NT2/D1 (cell line): ENCODE results near the gene TOMM6.

Experiments
- DNase-seq: peaks from one replicate; pipeline ENCODE4 v3.0.0-alpha.2; 2011; ENCODE audit warnings: low read depth, low spot score
- H3K27me3 ChIP-seq: 2 replicates; pipeline ENCODE4 v1.6.0; 2011; ENCODE audit warnings: mild to moderate bottlenecking; ENCODE audit not compliant: insufficient read length, insufficient read depth
- H3K36me3 ChIP-seq: 2 replicates; pipeline ENCODE4 v1.6.1; 2011; ENCODE audit warnings: mild to moderate bottlenecking, low read length, mixed read lengths; ENCODE audit not compliant: insufficient read depth, insufficient read length
- H3K4me1 ChIP-seq: 2 replicates; pipeline ENCODE4 v1.5.1; 2011; ENCODE audit not compliant: insufficient read depth, insufficient read length
- H3K4me3 ChIP-seq: 2 replicates; pipeline ENCODE4 v1.5.1; 2011; ENCODE audit warnings: low read depth; ENCODE audit not compliant: insufficient read length
- H3K9ac ChIP-seq: 2 replicates; pipeline ENCODE4 v1.6.0; 2011; ENCODE audit warnings: low read depth; ENCODE audit not compliant: insufficient read length
- H3K9me3 ChIP-seq: 2 replicates; pipeline ENCODE4 v1.5.1; 2011; ENCODE audit warnings: mild to moderate bottlenecking, low read length; ENCODE audit not compliant: insufficient read depth
- SUZ12 ChIP-seq: IDR thresholded peaks from 2 replicates; pipeline ENCODE4 v1.6.1; 2011; ENCODE audit not compliant: insufficient read length, insufficient read depth; ENCODE audit errors: extremely low read depth
- YY1 ChIP-seq: IDR thresholded peaks from 2 replicates; pipeline ENCODE4 v1.6.1; 2011; ENCODE audit not compliant: insufficient read length, insufficient read depth
- ZNF274 ChIP-seq: IDR thresholded peaks from 2 replicates; pipeline ENCODE4 v1.6.1; 2011; ENCODE audit warnings: mild to moderate bottlenecking, low read depth, low read length

Gene TOMM6

DNA sequence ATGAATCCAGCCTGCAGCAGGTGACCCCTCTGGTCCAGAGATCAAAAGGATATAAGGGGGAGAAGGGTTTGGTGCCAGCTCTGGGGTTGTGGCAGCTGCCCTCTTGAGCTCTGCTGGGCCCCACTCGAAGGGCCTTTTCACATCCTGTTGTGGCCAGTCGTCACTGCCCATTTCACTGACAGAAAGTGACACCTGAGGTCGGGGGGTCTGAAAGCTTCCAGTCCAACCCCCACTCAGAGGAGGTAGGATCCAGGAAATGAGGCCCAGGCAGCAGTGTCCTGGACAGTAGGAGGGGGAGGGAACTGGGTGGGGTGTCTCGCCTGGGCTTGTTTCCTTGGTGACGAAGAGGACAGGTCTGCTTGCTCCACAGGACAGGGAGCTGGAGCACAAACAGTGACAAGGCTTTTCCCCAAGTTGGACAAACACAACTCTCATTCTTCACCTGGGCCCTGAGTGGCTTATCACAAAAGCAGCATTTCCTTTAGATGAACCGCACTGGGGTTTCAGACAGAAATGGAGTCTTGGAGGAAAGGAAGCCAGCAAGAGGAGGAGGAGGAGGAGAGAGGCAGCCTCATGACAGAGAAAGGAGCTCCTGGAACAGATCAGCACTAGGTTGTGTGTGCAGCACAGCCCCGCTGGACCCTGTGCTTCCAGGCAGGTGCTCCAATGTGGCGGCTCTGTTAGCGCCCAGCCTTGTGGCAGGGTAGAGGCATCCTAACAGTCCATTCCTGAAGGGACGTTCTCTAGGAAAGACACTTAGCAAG is 18.8 kb upstream of the TOMM6 start:
- no peaks in the 10 kb centered on the region for H3K9me3 ChIP-seq
- TF ChIP-seq ZNF274 (no peak), SUZ12 (no peak), YY1 (no peak)
- no peaks in the 10 kb centered on the region for H3K27me3 ChIP-seq
- peaks cover 26% of the 10 kb centered on the region for H3K36me3 ChIP-seq
- H3K4me1 ChIP-seq: peaks cover 4% of the 10 kb centered on the region
- no peak for DNase-seq
- H3K9ac ChIP-seq: no peak overlapping the region
- no peak overlapping the region for H3K4me3 ChIP-seq

DNA sequence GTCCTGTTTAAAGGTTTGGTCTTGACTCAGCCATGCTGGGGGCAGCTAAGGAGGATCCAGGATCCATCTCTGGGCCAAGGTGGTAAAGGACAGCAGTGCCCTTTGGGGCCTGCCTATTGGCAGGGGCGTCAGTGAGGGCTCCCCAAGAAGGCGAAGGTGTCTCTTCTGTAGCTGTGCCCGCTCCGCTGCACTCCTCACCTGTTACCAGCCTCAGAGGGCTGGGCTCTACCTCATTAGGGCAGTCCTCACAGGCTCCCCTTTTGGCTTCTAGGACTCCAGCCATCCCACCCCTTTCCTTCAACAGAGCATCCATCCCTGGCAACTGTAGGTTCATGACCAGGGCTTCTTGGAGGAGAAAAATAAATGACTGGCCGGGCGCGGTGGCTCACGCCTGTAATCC is 18.1 kb upstream of the TOMM6 start:
- no peaks in the 10 kb centered on the region for H3K27me3 ChIP-seq
- H3K36me3 ChIP-seq: peaks cover 29% of the 10 kb centered on the region
- H3K9me3 ChIP-seq: no peaks in the 10 kb centered on the region
- DNase-seq: no peak
- peaks cover under 1% of the 10 kb centered on the region for H3K4me1 ChIP-seq
- TF ChIP-seq SUZ12 (no peak), ZNF274 (no peak)
- H3K9ac ChIP-seq: no peak overlapping the region
- H3K4me3 ChIP-seq: no peak overlapping the region

DNA sequence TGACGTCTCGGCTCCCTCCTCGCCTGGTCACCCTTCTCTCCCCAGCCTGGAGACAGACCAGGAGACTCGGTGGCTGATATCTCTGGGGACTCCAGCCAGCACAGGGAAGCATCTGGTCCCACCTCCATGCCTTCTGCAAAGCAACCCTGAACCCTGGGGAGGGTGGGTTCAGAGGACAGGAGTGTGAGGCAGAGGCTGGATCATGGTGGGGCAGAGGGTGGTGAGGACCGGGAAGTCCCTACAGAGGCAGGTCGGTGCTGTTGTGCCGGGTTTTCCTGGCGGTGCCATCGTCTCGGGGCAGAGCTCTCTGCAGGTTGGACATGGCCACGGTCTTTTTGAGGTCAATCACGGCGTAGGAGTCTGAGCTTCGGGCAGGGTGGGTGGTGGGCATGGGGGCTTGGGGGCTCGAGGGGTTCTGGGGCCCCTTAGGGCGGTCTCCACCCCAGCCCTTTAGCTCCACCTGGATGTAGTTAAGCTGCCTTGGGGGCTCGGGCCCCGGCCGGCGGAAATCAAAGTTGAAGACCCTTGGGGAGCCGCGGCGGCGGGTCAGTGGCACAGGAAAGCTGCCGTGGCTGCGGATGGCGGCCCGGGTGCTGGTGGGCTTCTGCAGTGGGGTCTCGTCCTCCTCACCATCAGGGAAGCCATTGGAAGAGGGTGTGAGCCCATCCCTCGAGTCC is 17.0 kb upstream of the TOMM6 start:
- H3K27me3 ChIP-seq: no peaks in the 10 kb centered on the region
- no peak overlapping the region for H3K9ac ChIP-seq
- no peak for DNase-seq
- no peak overlapping the region for H3K4me3 ChIP-seq
- TF ChIP-seq ZNF274 (no peak), YY1 (no peak)
- no peaks in the 10 kb centered on the region for H3K9me3 ChIP-seq
- no peaks in the 10 kb centered on the region for H3K4me1 ChIP-seq
- peaks cover 39% of the 10 kb centered on the region for H3K36me3 ChIP-seq

DNA sequence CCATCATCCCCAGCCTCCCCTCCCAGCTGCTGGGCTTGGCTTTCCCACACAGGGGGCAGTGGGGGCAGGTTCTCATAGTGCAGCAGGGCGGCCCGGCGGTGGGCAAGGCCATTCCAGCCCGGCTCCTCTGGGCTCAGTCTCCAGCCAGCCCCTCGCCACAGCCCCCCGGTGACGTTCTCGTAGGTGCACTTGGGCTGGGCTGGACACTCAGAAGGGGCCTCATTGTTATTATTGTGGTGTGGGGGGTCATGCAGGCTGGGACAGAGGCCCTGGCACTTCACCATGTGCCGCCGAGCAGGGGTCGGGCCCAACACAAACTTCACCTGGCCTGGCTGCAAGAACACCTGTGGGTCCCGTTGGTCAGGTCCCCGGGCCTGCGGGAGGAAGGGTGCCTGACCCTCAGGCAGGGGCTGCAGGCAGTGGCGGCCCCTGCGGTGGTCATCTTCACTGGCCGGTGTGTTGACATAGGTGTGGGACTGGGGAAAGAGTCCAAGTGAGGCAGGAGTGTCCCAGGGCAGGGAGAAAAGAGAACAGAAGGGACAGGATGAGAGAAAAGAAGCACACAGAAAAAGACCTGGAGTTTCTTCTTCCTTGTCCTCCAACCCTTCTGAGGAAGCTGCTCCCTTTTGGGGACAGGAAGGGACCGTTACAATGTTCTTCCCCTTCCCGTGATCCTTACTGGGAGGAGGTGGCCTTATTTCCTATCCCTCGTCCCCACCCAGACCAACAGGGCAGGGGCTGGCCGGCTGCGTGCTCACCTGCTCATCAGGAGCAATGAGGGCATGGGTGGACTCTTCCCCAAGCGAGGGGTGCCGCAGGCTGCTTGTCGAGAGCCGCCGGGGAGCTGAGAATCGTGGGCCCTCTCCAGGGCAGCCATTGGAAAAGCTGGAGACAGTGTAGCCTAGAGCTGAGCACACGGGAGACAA is 16.2 kb upstream of the TOMM6 start:
- TF ChIP-seq ZNF274: no peak
- TF ChIP-seq SUZ12: no peak
- no peak for TF ChIP-seq YY1
- no peaks in the 10 kb centered on the region for H3K27me3 ChIP-seq
- peaks cover 40% of the 10 kb centered on the region for H3K36me3 ChIP-seq
- H3K4me3 ChIP-seq: no peak overlapping the region
- DNase-seq: no peak
- H3K9ac ChIP-seq: no peak overlapping the region
- no peaks in the 10 kb centered on the region for H3K9me3 ChIP-seq
- H3K4me1 ChIP-seq: no peaks in the 10 kb centered on the region

DNA sequence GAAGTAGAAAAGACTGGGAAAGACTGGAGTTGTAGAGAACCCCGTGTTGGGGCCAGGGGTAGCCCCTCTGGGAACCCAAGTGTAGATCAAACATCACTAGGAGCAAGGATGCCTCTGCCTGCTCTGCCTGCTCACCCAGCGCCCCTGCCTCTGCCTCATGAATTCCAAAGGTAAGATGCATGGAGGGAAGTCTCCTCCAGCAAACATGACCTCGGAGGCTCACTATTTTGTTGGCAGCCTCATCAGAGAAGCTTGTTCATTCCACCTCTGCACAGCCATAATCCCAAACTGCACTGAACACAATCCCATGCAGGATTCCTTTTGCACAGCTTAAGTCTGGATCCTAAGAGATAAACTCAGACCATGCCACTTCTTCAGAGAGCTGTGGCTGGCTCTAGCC is 12.7 kb upstream of the TOMM6 start:
- H3K4me3 ChIP-seq: no peak overlapping the region
- peaks cover 48% of the 10 kb centered on the region for H3K36me3 ChIP-seq
- no peak for DNase-seq
- H3K9ac ChIP-seq: no peak overlapping the region
- no peaks in the 10 kb centered on the region for H3K9me3 ChIP-seq
- TF ChIP-seq ZNF274: no peak
- TF ChIP-seq SUZ12: no peak
- TF ChIP-seq YY1: no peak
- H3K27me3 ChIP-seq: no peaks in the 10 kb centered on the region
- no peaks in the 10 kb centered on the region for H3K4me1 ChIP-seq

DNA sequence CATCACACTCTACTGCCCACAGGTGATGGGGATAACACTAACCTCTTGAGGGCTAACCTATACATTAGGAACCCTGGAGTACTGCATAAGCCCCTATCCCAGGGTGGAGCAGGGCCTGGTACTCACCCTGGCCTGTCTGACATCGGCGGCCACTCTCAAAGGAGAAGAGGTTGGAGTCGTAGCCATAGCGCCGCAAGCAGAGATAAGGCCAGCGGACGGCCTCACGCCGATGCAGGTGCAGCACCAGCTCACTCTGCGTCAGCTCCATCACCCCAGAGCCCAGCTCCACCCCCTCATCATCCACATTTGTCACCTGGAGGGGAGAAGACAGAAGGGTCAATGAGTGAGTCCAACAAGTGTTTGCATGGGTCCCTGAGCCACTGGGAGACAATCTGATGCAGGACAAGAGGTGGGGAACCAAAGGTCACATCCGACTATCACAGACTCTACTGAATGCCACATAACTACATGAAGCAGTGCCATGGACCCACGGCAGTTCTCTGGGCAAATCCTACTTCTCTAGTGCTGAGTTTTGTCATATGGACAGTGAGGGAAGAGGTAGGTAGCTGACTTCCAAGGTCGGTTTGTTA is 12.1 kb upstream of the TOMM6 start:
- Histone ChIP-seq H3K9me3 (no peaks in the 10 kb centered on the region), H3K9ac (no peak overlapping the region), H3K36me3 (peaks cover 45% of the 10 kb centered on the region), H3K4me3 (no peak overlapping the region), H3K27me3 (no peaks in the 10 kb centered on the region), H3K4me1 (no peaks in the 10 kb centered on the region)
- TF ChIP-seq ZNF274 (no peak), YY1 (no peak), SUZ12 (no peak)
- no peak for DNase-seq
